HepG2 (cell line): ENCODE results near the gene LARP7. TPM values are rescaled to one million over a fixed set of nuclear protein-coding genes. Genes with fewer than 3 reads are reported as not detected.
"Not testable (repeated sequence)": the region's sequence is repeated elsewhere in the genome, so short reads cannot be mapped to it uniquely, and the experiment has no call there.

Source experiments
- ATAC-seq: fragments of 200-7000 bp; cut with Tn5 transposase; 3 replicates; pipeline ENCODE4 v1.9.1; 2020; ENCODE audit warnings: mild to moderate bottlenecking, moderate library complexity
- BruUV-seq: library from RNA; stranded (reverse); fragments of 400-500 nt; replicated peaks from 2 replicates; lab custom pipeline; 2021; lab: Mats Ljungman, UMichigan
- CTCF ChIA-PET: fragments of 300-600 bp; formaldehyde crosslinking; extraction: SDS; loops from one replicate; lab custom pipeline; 2021; ENCODE audit warnings: low total read pairs, inconsistent platforms, low intra/inter-chr PET ratio; lab: Yijun Ruan, JAX
- POLR2A ChIA-PET: fragments of 350-600 bp; sonication (Branson Sonifier 250); formaldehyde crosslinking; loops from one replicate; lab custom pipeline; 2020; ENCODE audit warnings: antibody characterized with exemption, inconsistent platforms; lab: Yijun Ruan, JAX
- DNase-seq: peaks from one replicate; pipeline ENCODE4 v3.0.0-alpha.2; 2015; ENCODE audit warnings: low spot score
- FAIRE-seq: peaks from 3 replicates; lab custom pipeline; 2011; peaks lifted over from hg19 to GRCh38; lab: Jason Lieb, UNC
- H2AFZ ChIP-seq: one replicate; pipeline ENCODE4 v1.6.1; 2011; ENCODE audit warnings: low read length, inconsistent platforms
- H3K27ac ChIP-seq: fragments of 300-600 bp; 3 replicates; pipeline ENCODE4 v1.8.0; 2011; ENCODE audit warnings: mixed run types, mild to moderate bottlenecking, mixed read lengths, low read length, inconsistent platforms; ENCODE audit not compliant: insufficient read depth; ENCODE audit errors: extremely low read length
- H3K27me3 ChIP-seq, 2 experiments: fragments of 200-600 bp in 1 of 2; 2 replicates in 1 of 2; 3 replicates in 1 of 2; pipeline versions ENCODE4 v1.6.0 to v1.8.0; 2011; ENCODE audit warnings: low read length in 2 of 2, mild to moderate bottlenecking in 2 of 2, moderate library complexity in 2 of 2, inconsistent platforms in 1 of 2; ENCODE audit not compliant: insufficient read depth in 2 of 2, control insufficient read depth in 1 of 2
- H3K36me3 ChIP-seq, 2 experiments: fragments of 200-600 bp in 1 of 2; replicated peaks in 1 of 2; 2 replicates in 1 of 2; 3 replicates in 1 of 2; pipeline versions ENCODE4 v1.5.1 to v1.8.0; 2011; ENCODE audit warnings: low read length in 2 of 2, inconsistent platforms in 1 of 2; ENCODE audit not compliant: insufficient read depth in 2 of 2, control insufficient read depth in 1 of 2
- H3K4me1 ChIP-seq: 2 replicates; pipeline ENCODE4 v1.5.1; 2012; ENCODE audit warnings: low read length, inconsistent platforms; ENCODE audit not compliant: insufficient read depth
- H3K4me2 ChIP-seq: 2 replicates; pipeline ENCODE4 v1.6.0; 2011; ENCODE audit warnings: low read depth, low read length, inconsistent platforms
- H3K4me3 ChIP-seq, 3 experiments: fragments of 200-600 bp in 1 of 3; sonication (generic), shearing (Covaris generic) in 1 of 3; replicated peaks in 1 of 3; 2 replicates each; pipeline ENCODE4 v1.5.1; 2011 to 2016; ENCODE audit warnings: low read length in 3 of 3, inconsistent platforms in 2 of 3, low read depth in 2 of 3, mild to moderate bottlenecking in 2 of 3, control low read depth in 1 of 3, mixed read lengths in 1 of 3; ENCODE audit not compliant: insufficient read depth in 1 of 3
- H3K79me2 ChIP-seq: one replicate; pipeline ENCODE4 v1.6.1; 2011; ENCODE audit warnings: low read length, inconsistent platforms; ENCODE audit not compliant: insufficient read depth
- H3K9ac ChIP-seq: 2 replicates; pipeline ENCODE4 v1.6.0; 2011; ENCODE audit warnings: mild to moderate bottlenecking, low read depth, low read length, inconsistent platforms; ENCODE audit not compliant: insufficient read depth
- H3K9me3 ChIP-seq: 2 replicates; pipeline ENCODE4 v1.5.1; 2012; ENCODE audit warnings: mild to moderate bottlenecking, low read length
- H4K20me1 ChIP-seq: 2 replicates; pipeline ENCODE4 v1.6.0; 2011; ENCODE audit warnings: inconsistent platforms, mild to moderate bottlenecking, low read length, moderate library complexity; ENCODE audit not compliant: insufficient read depth
- HNRNPLL ChIP-seq: fragments of 200-400 bp; formaldehyde crosslinking; IDR thresholded peaks from 2 replicates; pipeline ENCODE4 v1.6.1; 2017; ENCODE audit warnings: mild to moderate bottlenecking, low read depth, low read length; ENCODE audit not compliant: poor library complexity, severe bottlenecking
- MED13 ChIP-seq: sonication (generic); formaldehyde crosslinking; IDR thresholded peaks from 2 replicates; pipeline ENCODE4 v1.5.0; 2020; ENCODE audit warnings: missing genetic modification reagents
- MIER2 ChIP-seq: IDR thresholded peaks from 2 replicates; pipeline ENCODE4 v1.6.1; 2016; ENCODE audit warnings: missing biosample characterization, missing genetic modification reagents
- ZNF276 ChIP-seq: sonication (generic); formaldehyde crosslinking; IDR thresholded peaks from 2 replicates; pipeline ENCODE4 v1.4.0; 2020; ENCODE audit warnings: mild to moderate bottlenecking, low read depth, missing genetic modification reagents
- ZNF687 ChIP-seq: sonication (generic); formaldehyde crosslinking; IDR thresholded peaks from 2 replicates; pipeline ENCODE4 v1.5.1; 2020; ENCODE audit warnings: mild to moderate bottlenecking, missing genetic modification reagents, moderate library complexity
- WGBS: methylation state at CpG from one replicate; pipeline ENCODE4 v1.1.6; 2017; ENCODE audit warnings: low lambda C conversion rate; 5-methylcytosine and 5-hydroxymethylcytosine counted together
- in situ Hi-C: cut with HindIII; loops from 2 replicates; pipeline ENCODE4 v1.10.0; 2017; ENCODE audit warnings: low pct_unique_long_range_greater_than_20kb; ENCODE audit not compliant: extremely low pct_ligation_motif_present
- intact Hi-C: fragments of 100-400 bp; cut with micrococcal nuclease; formaldehyde crosslinking; loops from one replicate; pipeline ENCODE4 v1.10.0; 2022; ENCODE audit not compliant: unreplicated experiment
- polyA plus RNA-seq, 8 experiments: library from polyadenylated mRNA; depleted of rRNA in 3 of 8; stranded (reverse) in 7 of 8; unstranded in 1 of 8; fragments of >200 nt; fragmentation: Illumina TruSeq in 4 of 8; extraction: Trizol in 4 of 8; gene quantifications; 2 replicates each; pipeline versions ENCODE4 v1.2.1 to v1.2.3, GENCODE V29; 2011 to 2016; ENCODE audit warnings: low read depth in 4 of 8, missing spikeins in 1 of 8, mixed read lengths in 1 of 8; ENCODE audit not compliant: insufficient read depth in 1 of 8
- total RNA-seq, 5 experiments: library from RNA; depleted of rRNA; stranded (reverse); fragments of >200 nt; fragmentation: Illumina TruSeq; extraction: Trizol; gene quantifications; 2 replicates each; pipeline ENCODE4 v1.2.3, GENCODE V29; 2016; ENCODE audit warnings: low read depth in 1 of 5

The LARP7 gene
- total and polyA plus RNA-seq, 2 of the 13 experiments (the other 11 are each of a cell fraction or from before 2014, with no cell fraction given), result 9.7 to 37.1 TPM

- TF ChIP-seq ZNF276 (CRISPR knock-in tag), result no peak
- no peak for TF ChIP-seq MED13 (CRISPR knock-in tag)
- TF ChIP-seq MIER2, result peak; percentile 31; the same call in 1 of the 2 replicates
- TF ChIP-seq, all 625 proteins: peak for 2
These were observed 68.3 kb downstream of the LARP7 start (continued) for GRCh38 chr4:112704991-112705845.

DNA sequence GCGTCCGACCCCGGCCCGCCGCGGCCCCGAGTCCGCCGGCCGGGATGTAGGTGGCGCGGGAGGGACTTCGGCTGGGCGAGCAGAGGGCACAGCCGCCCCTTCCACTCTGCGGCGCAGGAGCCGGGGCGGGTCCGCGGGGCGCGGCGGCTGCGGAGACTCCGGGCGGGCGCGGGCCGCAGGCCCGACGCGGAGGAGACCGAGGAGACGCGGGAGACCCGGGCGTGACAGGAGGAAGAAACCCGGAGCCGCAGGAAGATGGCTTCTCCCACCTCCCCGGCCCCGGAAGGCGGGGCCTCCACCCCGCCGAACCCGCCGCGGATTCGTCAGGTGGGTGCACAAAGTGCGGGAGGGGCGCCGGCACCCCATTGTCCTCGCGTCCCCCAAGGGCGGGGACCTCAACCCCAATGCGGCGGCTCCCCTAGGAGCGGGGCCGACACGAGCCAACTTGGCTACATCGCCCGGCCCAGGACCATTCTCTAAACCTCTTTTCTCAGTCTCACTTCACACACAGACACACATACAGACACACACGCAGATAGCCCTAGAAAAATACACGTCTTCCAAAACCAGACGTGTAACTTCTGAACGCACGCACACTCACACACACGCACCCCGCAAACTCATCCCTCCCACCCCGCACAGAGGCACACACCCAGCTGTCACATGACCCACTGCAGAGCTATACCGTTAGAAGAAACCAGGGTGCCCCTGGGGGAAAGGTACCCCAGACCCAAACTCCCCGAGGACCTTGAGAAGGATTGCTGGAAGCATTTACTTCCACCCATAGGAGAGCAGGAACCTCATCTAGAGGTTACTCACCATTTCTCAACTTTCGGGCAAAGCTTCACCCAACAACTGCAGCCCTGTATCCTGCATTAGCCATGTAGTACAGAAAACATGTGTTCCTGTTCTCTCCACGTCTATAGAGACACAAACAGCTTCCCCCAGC lies 69.2 kb downstream of the LARP7 start:
- Histone ChIP-seq H3K4me2 (peak overlapping the region; percentile 78), H2AFZ (peak overlapping the region; percentile 54), H3K4me3 (peak overlapping the region; percentile 47 to 64 (median 51)), H3K27me3 (peaks cover 2 to 22% of the 10 kb centered on the region in 2 experiments; a peak in 4 of 5 replicates)
- POLR2A ChIA-PET, intact Hi-C loops, H3K27ac ChIP-seq, CTCF ChIA-PET, H3K9me3 ChIP-seq, FAIRE-seq, H3K36me3 ChIP-seq, H4K20me1 ChIP-seq, DNase-seq, BruUV-seq, H3K9ac ChIP-seq, H3K4me1 ChIP-seq, in situ Hi-C loops, H3K79me2 ChIP-seq: not testable (repeated sequence)
- peak; percentile 90 for ATAC-seq
- WGBS, result 16% methylated on average over 12 of the region's 74 CpGs
- TF ChIP-seq HNRNPLL, result peak; percentile 44
- peak; percentile 25; the same call in 1 of the 2 replicates for TF ChIP-seq ZNF687
